HG02763 (cell line): ENCODE data around the gene MOK.
"Not testable (repeated sequence)": the region's sequence is repeated elsewhere in the genome, so short reads cannot be mapped to it uniquely, and the experiment has no call there.

Experiments
- ATAC-seq: cut with Tn5 transposase; IDR thresholded peaks from one replicate; pipeline ENCODE4 v1.9.1; 2021; ENCODE audit warnings: mild to moderate bottlenecking, moderate library complexity; ENCODE audit not compliant: unreplicated experiment

The MOK gene

DNA sequence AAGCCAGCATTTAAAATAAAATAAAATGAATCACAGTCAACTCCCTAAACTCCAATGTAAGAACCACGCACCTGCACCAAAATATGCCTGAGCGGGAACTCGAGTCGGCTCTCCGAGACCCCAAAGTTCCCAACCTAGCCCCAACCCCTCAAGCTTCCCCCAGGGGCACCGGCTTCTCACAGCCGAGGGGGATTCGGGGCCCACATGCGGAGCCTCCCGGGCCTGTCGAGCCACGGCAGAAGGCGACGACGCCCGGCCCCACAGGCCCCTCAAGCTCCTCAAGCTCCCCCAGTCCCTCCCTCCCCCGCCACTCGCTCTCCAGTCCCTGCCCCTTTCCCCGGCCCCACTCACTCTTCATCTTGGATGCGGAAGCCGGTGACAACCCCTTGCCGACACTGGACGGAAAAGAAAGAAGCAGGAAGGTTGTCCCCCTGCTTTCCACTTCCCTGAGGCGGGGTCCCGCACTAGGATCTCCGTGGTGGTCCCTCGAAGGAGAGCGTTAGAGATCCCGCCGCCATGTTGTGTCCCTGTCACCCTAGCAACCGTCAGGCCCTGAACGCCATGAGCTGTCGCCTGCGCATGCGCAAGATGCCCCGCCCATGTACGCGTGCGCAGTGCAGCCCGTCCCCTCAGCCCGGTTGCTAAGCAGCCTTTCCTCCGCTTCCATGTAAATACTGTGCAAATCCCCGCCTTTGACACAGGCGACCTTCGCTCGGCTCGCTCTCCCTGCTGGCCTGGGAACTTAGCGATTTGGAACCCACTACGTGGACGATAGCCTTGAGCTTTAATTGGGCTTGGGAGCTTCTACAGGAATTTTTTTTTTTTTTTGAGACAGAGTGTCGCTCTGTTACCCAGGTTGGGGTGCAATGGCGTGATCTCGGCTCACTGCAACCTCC is at the start of gene MOK:
Gene MOK, minus strand, starts transcription at position 554 of the 896 bp plus-strand sequence. Its CDS starts 196 bp downstream, at position 358.
- peak; percentile 95 for ATAC-seq

DNA sequence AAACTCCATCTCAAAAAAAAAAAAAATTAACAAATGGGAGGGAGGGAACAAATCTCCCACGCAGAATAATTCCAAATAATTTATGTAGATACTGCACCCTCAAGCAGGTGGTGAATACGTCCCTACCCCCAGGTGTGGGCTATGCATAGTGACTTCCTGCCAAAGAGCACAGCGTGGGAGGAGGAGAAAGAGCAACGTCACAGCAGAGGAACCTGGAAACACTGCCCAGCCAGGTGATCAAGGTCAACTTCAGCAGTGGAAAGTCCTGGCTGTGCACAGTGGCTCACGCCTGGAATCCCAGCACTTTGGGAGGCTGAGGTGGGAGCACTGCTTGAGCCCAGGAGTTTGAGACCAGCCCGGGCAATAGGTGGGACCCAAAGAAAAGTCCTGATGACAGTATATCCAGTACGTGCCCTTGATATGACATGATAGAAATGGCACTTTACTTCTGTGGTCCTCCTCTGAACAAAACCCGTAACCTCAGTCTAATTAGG is 48.2 kb upstream of the MOK start:
- ATAC-seq, result no peak

DNA sequence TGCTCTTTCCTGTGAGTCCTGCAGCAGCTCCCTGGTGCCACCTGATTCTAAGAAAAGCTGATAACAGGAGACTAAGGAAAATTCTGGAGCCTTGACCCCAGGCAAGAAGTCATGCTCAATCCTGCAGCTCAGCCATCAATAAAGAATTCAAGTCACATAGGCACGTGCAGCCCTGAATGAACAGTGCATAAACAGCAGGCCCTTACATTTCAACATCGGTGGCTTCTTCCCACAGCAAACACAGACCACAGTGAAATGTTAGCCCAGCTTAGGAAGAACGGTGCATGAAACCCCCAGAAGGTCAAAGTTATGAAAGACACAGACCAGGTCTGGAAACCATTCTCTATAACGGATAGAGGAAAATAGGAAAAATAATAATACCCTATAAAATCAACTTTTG is 47.2 kb upstream of the MOK start:
- no peak for ATAC-seq

GRCh38 chr14:102351593-102351992 is 46.6 kb upstream of the MOK start:
- ATAC-seq, result not testable (repeated sequence)

DNA sequence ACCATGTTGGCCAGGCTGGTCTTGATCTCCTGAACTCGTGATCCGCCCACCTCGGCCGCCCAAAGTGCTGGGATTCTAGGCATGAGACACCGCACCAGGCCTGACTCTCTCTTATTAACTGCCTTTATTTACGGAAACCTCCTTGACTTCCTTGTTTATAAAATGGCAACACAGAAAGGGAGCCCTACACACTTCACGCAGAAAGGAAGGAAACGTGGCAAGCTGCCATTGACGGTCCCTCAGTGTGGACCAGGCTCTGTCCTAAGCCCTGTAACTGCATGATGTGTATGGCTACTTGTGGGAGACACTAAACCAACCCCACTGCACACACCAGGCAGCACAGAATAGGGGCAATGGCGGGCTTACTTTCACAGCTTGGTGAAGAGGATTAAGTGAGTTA is 46.1 kb upstream of the MOK start:
- no peak for ATAC-seq

DNA sequence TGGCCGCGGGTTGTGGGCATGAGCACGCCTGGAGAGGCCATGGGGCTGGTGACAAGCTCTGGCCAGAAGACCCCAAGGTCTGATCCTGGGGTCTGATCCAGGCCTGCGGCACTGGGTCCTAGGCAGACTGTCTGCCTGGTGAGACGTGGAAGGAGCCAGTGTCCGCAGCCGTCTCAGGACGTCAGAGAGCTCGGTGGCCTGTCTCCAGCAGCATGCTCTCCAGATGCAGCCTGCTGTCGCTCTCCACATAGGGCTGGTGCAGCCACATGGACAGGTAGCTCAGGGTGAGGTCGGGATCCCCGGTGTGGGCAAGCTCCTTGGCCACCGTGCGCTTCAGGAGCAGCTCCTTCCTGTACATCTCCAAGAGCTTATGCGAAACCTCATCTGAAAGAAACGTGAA is 43.4 kb upstream of the MOK start:
- ATAC-seq, result no peak

DNA sequence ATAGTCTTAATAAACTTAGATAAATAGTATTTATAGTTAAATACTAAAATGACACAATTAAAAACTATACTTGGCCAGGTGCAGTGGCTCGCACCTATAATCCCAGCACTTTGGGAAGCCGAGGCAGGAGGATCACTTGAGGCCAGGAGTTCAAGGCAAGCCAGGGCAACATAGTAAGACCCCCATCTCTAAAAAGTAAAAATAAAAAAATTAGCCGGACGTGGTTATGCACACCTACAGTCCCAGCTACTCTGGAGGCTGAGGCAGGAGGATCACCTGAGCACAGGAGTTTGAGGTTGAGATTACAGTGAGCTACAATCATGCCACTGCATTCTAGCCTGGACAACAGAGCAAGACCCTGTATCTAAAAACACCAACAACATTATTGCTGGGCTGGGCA is 41.7 kb upstream of the MOK start:
- ATAC-seq, result no peak

GRCh38 chr14:102345232-102345631 is 40.3 kb upstream of the MOK start:
- no peak for ATAC-seq

- no peak for ATAC-seq
Observed at GRCh38 chr14:102344485-102344884, 39.5 kb upstream of the MOK start.

GRCh38 chr14:102344084-102344483 is 39.1 kb upstream of the MOK start:
- ATAC-seq, result no peak

DNA sequence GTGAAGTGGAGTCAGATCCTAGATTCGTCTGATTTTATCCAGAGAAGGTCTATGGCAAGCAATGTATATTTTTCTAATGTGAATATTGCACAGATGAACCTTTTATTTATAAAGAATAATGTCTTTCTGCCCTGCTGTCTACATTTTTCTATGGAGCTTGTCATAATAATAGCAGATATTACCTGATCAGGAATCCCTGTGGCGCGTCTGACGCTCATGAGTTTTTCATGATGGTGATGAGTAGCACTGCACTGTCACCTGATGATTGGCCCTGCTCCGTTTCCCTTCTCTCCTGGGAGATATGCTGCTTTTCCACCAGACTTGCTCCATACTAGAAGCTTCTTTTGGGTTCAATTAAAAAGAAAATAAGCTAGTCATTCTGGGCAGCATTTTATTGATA is 37.3 kb upstream of the MOK start:
- no peak for ATAC-seq

DNA sequence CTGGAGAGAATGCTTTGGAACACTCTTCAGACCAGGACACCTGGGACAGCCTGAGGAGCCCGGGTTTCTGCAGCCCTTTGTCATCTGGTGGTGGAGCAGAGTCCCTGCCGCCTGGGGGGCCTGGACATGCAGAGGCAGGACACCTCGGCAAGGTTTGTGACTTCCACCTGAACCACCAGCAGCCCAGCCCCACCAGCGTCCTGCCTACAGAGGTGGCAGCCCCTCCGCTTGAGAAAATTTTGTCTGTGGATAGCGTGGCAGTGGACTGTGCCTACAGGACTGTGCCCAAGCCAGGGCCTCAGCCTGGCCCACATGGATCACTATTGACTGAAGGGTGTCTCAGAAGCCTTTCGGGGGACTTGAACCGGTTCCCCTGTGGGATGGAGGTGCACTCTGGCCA is 36.6 kb upstream of the MOK start:
- no peak for ATAC-seq

DNA sequence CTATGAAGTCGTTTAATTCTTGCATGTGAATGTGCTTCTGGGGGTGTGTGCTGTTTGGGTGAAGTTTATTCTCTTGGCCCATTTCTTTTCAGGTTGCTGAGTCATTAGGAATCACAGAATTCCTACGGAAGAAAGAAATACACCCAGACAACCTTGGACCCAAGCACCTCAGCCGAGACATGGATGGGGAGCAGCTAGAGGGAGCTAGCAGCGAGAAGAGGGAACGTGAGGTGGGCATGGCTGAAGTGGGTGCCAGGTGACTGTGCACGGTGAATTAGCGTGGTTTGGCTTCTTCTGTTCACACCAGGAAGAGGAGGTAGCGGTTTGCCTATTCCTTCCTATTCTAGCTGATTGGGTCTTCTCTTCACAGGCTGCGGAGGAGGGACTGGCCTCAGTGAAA is 33.8 kb upstream of the MOK start:
- no peak for ATAC-seq

- ATAC-seq, result no peak
Observed at GRCh38 chr14:102335163-102335562, 30.2 kb upstream of the MOK start.

GRCh38 chr14:102333795-102334705 is 29.1 kb upstream of the MOK start:
- ATAC-seq, result no peak

GRCh38 chr14:102333390-102333789 is 28.4 kb upstream of the MOK start:
- ATAC-seq, result no peak

DNA sequence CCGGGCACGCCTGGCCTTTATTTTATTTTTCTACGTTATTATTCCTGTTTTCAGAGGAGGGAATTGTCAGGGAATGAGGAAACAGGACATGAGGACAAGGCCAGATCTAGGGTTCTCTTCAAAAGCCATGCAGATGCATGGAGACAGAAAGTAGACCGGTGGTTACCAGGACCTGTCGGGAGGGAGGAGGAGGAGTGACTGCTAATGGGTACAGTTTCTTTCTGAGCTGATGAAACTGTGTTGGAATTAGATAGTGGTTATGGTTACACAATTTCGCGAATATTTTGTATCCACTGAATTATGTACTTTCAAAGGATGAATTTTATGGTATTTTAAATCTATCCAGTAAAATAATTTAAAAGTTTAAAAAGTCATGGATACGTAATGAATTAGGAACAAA is 25.8 kb upstream of the MOK start:
- ATAC-seq, result no peak

GRCh38 chr14:102329381-102329780 is 24.4 kb upstream of the MOK start:
- not testable (repeated sequence) for ATAC-seq

GRCh38 chr14:102326583-102326982 is 21.6 kb upstream of the MOK start:
- no peak for ATAC-seq

- ATAC-seq, result no peak
Observed at GRCh38 chr14:102325791-102326345, 20.9 kb upstream of the MOK start.

DNA sequence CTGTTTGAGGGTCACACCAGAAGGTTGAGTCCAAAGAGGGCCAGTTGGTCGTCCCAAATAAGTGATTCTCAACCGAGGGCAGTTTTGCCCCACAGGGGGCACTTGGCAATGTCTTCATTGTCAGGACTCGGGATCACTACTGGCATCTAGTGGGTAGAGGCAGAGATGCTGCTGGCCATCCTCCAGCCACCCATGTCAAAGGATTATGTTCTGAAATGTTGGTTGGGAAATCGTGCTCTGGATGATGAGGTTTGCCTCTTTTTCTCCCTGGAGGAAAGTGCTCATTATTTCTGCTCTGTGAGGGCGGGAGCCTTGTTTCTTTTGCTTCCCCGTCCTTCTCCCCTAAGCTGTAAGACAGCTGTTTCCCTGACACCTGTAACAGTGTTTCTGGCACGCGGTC is 18.1 kb upstream of the MOK start:
- no peak for ATAC-seq
